IMR-90 (cell line): ENCODE measurements around the gene CLASP1. TPM values are rescaled to one million over a fixed set of nuclear protein-coding genes. Genes with fewer than 3 reads are reported as not detected.
"Not testable (repeated sequence)": the region's sequence is repeated elsewhere in the genome, so short reads cannot be mapped to it uniquely, and the experiment has no call there.

Source experiments
- ATAC-seq: fragments of 200-7000 bp; cut with Tn5 transposase; 2 replicates; pipeline ENCODE4 v1.9.1; 2020; ENCODE audit warnings: low read depth, mild to moderate bottlenecking, moderate library complexity
- BruUV-seq: library from RNA; stranded (reverse); fragments of 400-500 nt; replicated peaks from 2 replicates; lab custom pipeline; 2021; lab: Mats Ljungman, UMichigan
- CTCF ChIA-PET: fragments of 300-600 bp; formaldehyde crosslinking; extraction: SDS; loops from one replicate; lab custom pipeline; 2021; ENCODE audit warnings: antibody characterized with exemption; lab: Yijun Ruan, JAX
- POLR2A ChIA-PET: fragments of 300-600 bp; sonication (Branson Sonifier 250); formaldehyde crosslinking; loops from one replicate; lab custom pipeline; 2022; ENCODE audit warnings: antibody characterized with exemption; ENCODE audit not compliant: unreplicated experiment; lab: Charles Lee
- DNase-seq: peaks from one replicate; pipeline ENCODE4 v3.0.0; 2013
- H2AFZ ChIP-seq: replicated peaks from 2 replicates; pipeline ENCODE3; 2013; ENCODE audit warnings: low read length, mild to moderate bottlenecking; ENCODE audit not compliant: poor library complexity
- H2AK5ac ChIP-seq: 2 replicates; pipeline ENCODE4 v1.6.1; 2013; ENCODE audit warnings: low read depth, low read length, inconsistent platforms
- H2AK9ac ChIP-seq: replicated peaks from 2 replicates; pipeline ENCODE3; 2013; ENCODE audit warnings: mild to moderate bottlenecking, low read depth, low read length, moderate library complexity; ENCODE audit not compliant: poor library complexity
- H2BK120ac ChIP-seq: 2 replicates; pipeline ENCODE4 v1.6.1; 2013; ENCODE audit warnings: low read depth, low read length, inconsistent platforms
- H2BK15ac ChIP-seq: 3 replicates; pipeline ENCODE4 v1.6.1; 2013; ENCODE audit warnings: low read depth, low read length, inconsistent platforms
- H2BK20ac ChIP-seq: 2 replicates; pipeline ENCODE4 v1.6.1; 2013; ENCODE audit warnings: low read depth, mild to moderate bottlenecking, inconsistent platforms, low read length, moderate library complexity
- H2BK5ac ChIP-seq: 2 replicates; pipeline ENCODE4 v1.6.1; 2013; ENCODE audit warnings: mild to moderate bottlenecking, low read depth, low read length, inconsistent platforms; ENCODE audit not compliant: poor library complexity, severe bottlenecking
- H3K14ac ChIP-seq: replicated peaks from 2 replicates; pipeline ENCODE4 v1.6.1; 2013; ENCODE audit warnings: low read depth, low read length, inconsistent platforms
- H3K18ac ChIP-seq: 2 replicates; pipeline ENCODE4 v1.6.1; 2013; ENCODE audit warnings: low read depth, low read length, control low read depth
- H3K23ac ChIP-seq: 2 replicates; pipeline ENCODE4 v1.6.1; 2013; ENCODE audit warnings: low read depth, low read length, inconsistent platforms
- H3K27ac ChIP-seq: 2 replicates; pipeline ENCODE4 v1.5.1; 2013; ENCODE audit warnings: mild to moderate bottlenecking, control low read depth, low read length; ENCODE audit not compliant: insufficient read depth
- H3K27me3 ChIP-seq: 2 replicates; pipeline ENCODE4 v1.6.1; 2013; ENCODE audit warnings: low read length; ENCODE audit not compliant: control insufficient read depth, insufficient read depth
- H3K36me3 ChIP-seq: 2 replicates; pipeline ENCODE4 v1.6.1; 2013; ENCODE audit warnings: low read length, mixed read lengths; ENCODE audit not compliant: control insufficient read depth, insufficient read depth
- H3K4ac ChIP-seq: 2 replicates; pipeline ENCODE4 v1.6.1; 2013; ENCODE audit warnings: low read depth, low read length, inconsistent platforms
- H3K4me1 ChIP-seq: 2 replicates; pipeline ENCODE4 v1.6.1; 2013; ENCODE audit warnings: low read length, mixed read lengths; ENCODE audit not compliant: control insufficient read depth, insufficient read depth
- H3K4me2 ChIP-seq: 2 replicates; pipeline ENCODE4 v1.6.1; 2013; ENCODE audit warnings: low read depth, mild to moderate bottlenecking, control low read depth, low read length, moderate library complexity
- H3K4me3 ChIP-seq: 2 replicates; pipeline ENCODE4 v1.5.1; 2013; ENCODE audit warnings: low read depth, mild to moderate bottlenecking, control low read depth, low read length, moderate library complexity; ENCODE audit not compliant: insufficient read depth
- H3K56ac ChIP-seq: 2 replicates; pipeline ENCODE4 v1.6.1; 2013; ENCODE audit warnings: low read length, inconsistent platforms; ENCODE audit not compliant: insufficient read depth; ENCODE audit errors: extremely low read depth
- H3K79me1 ChIP-seq, 2 experiments: 2 replicates each; pipeline ENCODE4 v1.6.1; 2013; ENCODE audit warnings: low read length in 2 of 2, inconsistent platforms in 1 of 2, low read depth in 1 of 2
- H3K9ac ChIP-seq: 2 replicates; pipeline ENCODE4 v1.6.1; 2013; ENCODE audit warnings: low read depth, low read length, control low read depth
- H3K9me1 ChIP-seq: 2 replicates; pipeline ENCODE4 v1.6.1; 2013; ENCODE audit warnings: low read length, inconsistent platforms; ENCODE audit not compliant: insufficient read depth
- H3K9me3 ChIP-seq: 2 replicates; pipeline ENCODE4 v1.6.1; 2013; ENCODE audit warnings: low read length; ENCODE audit not compliant: control insufficient read depth, insufficient read depth
- H4K20me1 ChIP-seq: 2 replicates; pipeline ENCODE4 v1.6.1; 2013; ENCODE audit warnings: low read length, inconsistent platforms; ENCODE audit not compliant: insufficient read depth
- H4K5ac ChIP-seq: 2 replicates; pipeline ENCODE4 v1.6.1; 2013; ENCODE audit warnings: mild to moderate bottlenecking, low read depth, low read length, control low read depth
- H4K8ac ChIP-seq, 2 experiments: 2 replicates each; pipeline ENCODE4 v1.6.1; 2013; ENCODE audit warnings: low read depth in 2 of 2, low read length in 2 of 2, control low read depth in 1 of 2, inconsistent platforms in 1 of 2
- H4K91ac ChIP-seq: 2 replicates; pipeline ENCODE4 v1.6.1; 2013; ENCODE audit warnings: low read depth, low read length, inconsistent platforms; ENCODE audit not compliant: insufficient read depth
- WGBS, 2 experiments: methylation state at CpG; one replicate each; pipeline versions ENCODE4 v1.1.5 to v1.1.7; 2013; ENCODE audit warnings: missing lambda C conversion rate in 2 of 2; ENCODE audit not compliant: insufficient read length in 1 of 2; ENCODE audit errors: extremely low coverage in 2 of 2; 5-methylcytosine and 5-hydroxymethylcytosine counted together
- dilution Hi-C: fragments of 300-500 bp; cut with HindIII; formaldehyde crosslinking; loops from one replicate; pipeline ENCODE4 v1.14.3; 2018; ENCODE audit warnings: low sequenced_read_pairs; ENCODE audit not compliant: unreplicated experiment
- in situ Hi-C: fragments of 300-500 bp; cut with MboI; formaldehyde crosslinking; loops from 3 replicates; pipeline ENCODE4 v1.14.3; 2019; ENCODE audit warnings: low sequenced_read_pairs, inconsistent platforms, mixed read lengths
- intact Hi-C: fragments of 100-400 bp; cut with micrococcal nuclease; formaldehyde crosslinking; loops from 2 replicates; pipeline ENCODE4 v1.10.0; 2022
- polyA plus RNA-seq, 3 experiments: library from polyadenylated mRNA; depleted of rRNA; stranded (reverse); fragments of >200 nt; gene quantifications; 2 replicates each; pipeline ENCODE4 v1.2.3, GENCODE V29; 2012; ENCODE audit warnings: low replicate concordance in 1 of 3
- total RNA-seq: library from RNA; depleted of rRNA; stranded (reverse); fragments of >200 nt; gene quantifications from 2 replicates; pipeline ENCODE4 v1.2.3, GENCODE V29; 2012

CLASP1 gene
- total and polyA plus RNA-seq, 2 of the 4 experiments (the other 2 are of a cell fraction) = 12.3 to 33.7 TPM

DNA sequence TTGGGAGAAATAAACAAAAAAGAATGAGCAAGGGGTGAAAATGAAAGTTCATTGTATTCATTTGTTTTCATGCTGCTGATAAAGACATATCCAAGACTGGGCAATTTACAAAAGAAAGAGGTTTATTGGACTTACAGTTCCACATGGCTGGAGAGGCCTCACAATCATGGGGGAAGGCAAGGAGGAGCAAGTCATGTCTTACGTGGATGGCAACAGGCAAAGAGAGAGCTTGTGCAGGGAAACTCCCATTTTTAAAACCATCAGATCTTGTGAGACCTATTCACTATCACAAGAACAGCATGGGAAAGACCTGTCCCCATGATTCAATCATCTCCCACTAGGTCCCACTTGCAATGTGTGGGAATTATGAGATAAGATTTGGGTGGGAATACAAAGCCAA is 85.5 kb downstream of the CLASP1 start:
- BruUV-seq, intact Hi-C loops, H3K4ac ChIP-seq, H2AK9ac ChIP-seq, H2BK15ac ChIP-seq, H3K56ac ChIP-seq, CTCF ChIA-PET, H3K4me3 ChIP-seq, H3K23ac ChIP-seq, H4K91ac ChIP-seq, H3K27ac ChIP-seq, in situ Hi-C loops, ATAC-seq, H3K9ac ChIP-seq, H4K5ac ChIP-seq, H3K27me3 ChIP-seq, H3K36me3 ChIP-seq, H2BK5ac ChIP-seq, H2AFZ ChIP-seq, H4K8ac ChIP-seq, H3K9me3 ChIP-seq, H3K18ac ChIP-seq, POLR2A ChIA-PET, H2AK5ac ChIP-seq, dilution Hi-C loops, H3K14ac ChIP-seq, DNase-seq, H3K4me2 ChIP-seq, H2BK20ac ChIP-seq, H2BK120ac ChIP-seq: not testable (repeated sequence)
- Histone ChIP-seq H3K79me1 (peaks cover 50 to 79% of the 10 kb centered on the region in 2 experiments), H4K20me1 (peaks cover 38% of the 10 kb centered on the region; the same call in 1 of the 2 replicates), H3K9me1 (peaks cover 15% of the 10 kb centered on the region), H3K4me1 (peaks cover 15% of the 10 kb centered on the region)
- WGBS, 2 experiments = no CpG with 5 or more reads among the region's 1 CpG
